Activated naive CD4-positive, alpha-beta T cell treated with anti-CD3 and anti-CD28 coated beads, Interleukin-2, amount 50 U/mL, for 72 hours (primary cell): ENCODE data around the gene EIF2AK2. TPM values are rescaled to one million over a fixed set of nuclear protein-coding genes. Genes with fewer than 3 reads are reported as not detected.

ENCODE experiments used
- ATAC-seq, 2 donors: fragments of 150-1000 bp; cut with Tn5 transposase; 2 replicates each; pipeline ENCODE4 v1.10.0; 2021; ENCODE audit warnings: mild to moderate bottlenecking in 2 of 2, moderate library complexity in 2 of 2
- DNase-seq, 2 donors: peaks; one replicate each; pipeline ENCODE4 v3.0.0; 2021 to 2022; ENCODE audit warnings: low spot score in 2 of 2
- H3K27ac Mint-ChIP-seq, 2 donors: one replicate each; pipeline ENCODE4 v1.8.0; 2022; ENCODE audit warnings: mild to moderate bottlenecking in 2 of 2, mixed read lengths in 2 of 2
- H3K36me3 Mint-ChIP-seq, 2 donors: one replicate each; pipeline ENCODE4 v1.8.0; 2022; ENCODE audit warnings: mixed read lengths in 2 of 2
- H3K9me3 Mint-ChIP-seq, 2 donors: one replicate each; pipeline ENCODE4 v1.8.0; 2022; ENCODE audit warnings: mixed read lengths in 2 of 2
- total RNA-seq, 2 donors: library from RNA; stranded (reverse); gene quantifications; one replicate each; pipeline ENCODE4 v1.2.3, GENCODE V29; 2022

The EIF2AK2 gene
- total RNA-seq, 2 donors from 2014 or later, result 32.0 to 68.6 TPM

DNA sequence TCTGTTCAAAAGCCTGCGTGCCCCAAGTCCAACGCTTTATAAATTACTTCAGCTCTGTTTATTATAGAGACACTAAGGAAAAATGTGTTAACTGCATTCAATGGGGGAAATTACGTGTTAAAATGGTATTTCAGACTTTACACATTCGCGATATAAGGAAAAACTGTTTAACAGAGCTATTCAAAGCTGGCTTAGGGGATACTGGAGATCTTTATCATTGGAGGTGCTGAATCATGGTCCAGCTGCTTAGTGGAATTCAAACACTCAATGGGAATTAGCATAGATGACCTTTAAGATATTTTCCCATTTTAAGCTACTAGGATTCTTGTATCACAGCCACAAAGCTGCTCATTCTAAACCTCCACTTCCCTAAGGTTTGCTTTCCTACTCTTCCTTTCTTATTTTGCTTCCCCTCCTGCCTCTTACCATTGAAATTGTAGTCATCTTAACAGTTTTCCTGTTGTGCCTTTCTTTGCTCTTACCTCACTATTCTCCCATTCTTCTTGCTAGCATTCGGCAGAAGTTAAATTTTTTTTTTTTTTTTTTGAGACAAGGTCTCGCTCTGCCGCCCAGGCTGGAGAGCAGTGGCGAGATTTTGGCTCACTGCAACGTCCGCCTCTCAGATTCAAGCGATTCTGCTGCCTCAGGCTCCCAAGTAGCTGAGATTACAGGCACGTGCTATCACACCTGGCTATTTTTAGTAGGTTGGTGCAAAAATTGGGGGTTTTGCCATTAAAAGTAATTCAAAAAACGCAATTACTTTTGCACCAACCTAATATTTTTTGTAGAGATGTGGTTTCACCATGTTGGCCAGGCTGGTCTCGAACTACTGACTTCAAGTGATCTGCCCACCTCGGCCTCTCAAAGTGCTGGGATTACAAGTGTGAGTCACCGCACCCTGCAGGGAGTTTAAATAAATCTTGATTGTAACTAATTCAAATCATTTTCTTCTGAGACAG is 25.2 kb upstream of the EIF2AK2 start:
- Mint-ChIP-seq H3K9me3 (no peaks in the 10 kb centered on the region), H3K36me3 (no peaks in the 10 kb centered on the region), H3K27ac (no peak overlapping the region)
- no peak for DNase-seq
- no peak for ATAC-seq

DNA sequence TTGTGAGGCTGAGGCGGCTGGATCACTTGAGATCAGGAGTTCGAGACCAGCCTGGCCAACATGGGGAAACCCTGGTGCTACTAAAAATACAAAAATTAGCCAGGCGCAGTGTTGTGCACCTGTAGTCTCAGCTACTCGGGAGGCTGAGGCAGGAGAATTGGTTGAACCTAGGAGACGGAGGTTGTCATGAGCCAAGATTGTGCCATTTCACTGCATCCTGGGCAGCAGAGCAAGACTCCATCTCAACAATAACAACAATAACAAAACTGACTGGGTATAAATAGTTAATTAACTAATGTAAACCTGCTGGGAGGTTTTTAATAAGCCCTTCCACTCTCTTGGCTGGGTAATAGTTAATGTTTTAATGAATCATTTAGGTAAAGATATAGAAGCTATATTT is 23.9 kb upstream of the EIF2AK2 start:
- no peak for ATAC-seq
- H3K36me3 Mint-ChIP-seq, result no peaks in the 10 kb centered on the region

GRCh38 chr2:37180006-37180639 is 23.3 kb upstream of the EIF2AK2 start:
- H3K27ac Mint-ChIP-seq, result no peak overlapping the region
- no peak for DNase-seq
- H3K36me3 Mint-ChIP-seq, result no peaks in the 10 kb centered on the region
- ATAC-seq, result no peak
- H3K9me3 Mint-ChIP-seq, result no peaks in the 10 kb centered on the region

More for the DNA sequence above, 23.9 kb upstream of the EIF2AK2 start:
- no peak for DNase-seq
- Mint-ChIP-seq H3K9me3 (no peaks in the 10 kb centered on the region), H3K27ac (no peak overlapping the region)

DNA sequence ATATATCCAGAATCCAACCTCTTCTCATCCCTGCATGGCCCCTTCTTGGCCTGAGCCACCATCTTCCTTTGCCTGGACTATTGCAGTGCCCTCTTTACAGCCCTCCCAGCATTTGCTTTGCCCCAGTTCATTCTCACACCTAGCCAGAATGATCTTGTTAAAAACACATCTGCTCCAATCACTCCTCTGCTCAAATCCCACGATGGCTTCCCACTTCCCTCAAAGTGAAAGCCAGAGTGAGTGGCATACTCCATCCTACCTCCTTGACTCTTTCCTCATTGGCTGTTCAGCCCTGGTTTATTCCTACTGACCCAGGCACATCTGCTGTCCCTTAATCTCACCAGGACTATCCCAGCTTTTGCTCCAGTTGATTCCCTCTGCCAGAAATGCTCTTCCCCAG is 17.0 kb upstream of the EIF2AK2 start:
- DNase-seq (no peak), ATAC-seq (no peak)
- no peaks in the 10 kb centered on the region for H3K9me3 Mint-ChIP-seq
- no peaks in the 10 kb centered on the region for H3K36me3 Mint-ChIP-seq
- no peak overlapping the region for H3K27ac Mint-ChIP-seq

GRCh38 chr2:37171624-37171950 is 14.8 kb upstream of the EIF2AK2 start:
- Mint-ChIP-seq H3K27ac (no peak overlapping the region), H3K9me3 (no peaks in the 10 kb centered on the region), H3K36me3 (no peaks in the 10 kb centered on the region)
- ATAC-seq (no peak), DNase-seq (no peak)

- H3K9me3 Mint-ChIP-seq, result peaks cover 10 to 13% of the 10 kb centered on the region in 2 donors
- peaks cover 6 to 13% of the 10 kb centered on the region in 2 donors for H3K36me3 Mint-ChIP-seq
- H3K27ac Mint-ChIP-seq, result no peak overlapping the region
- no peak for DNase-seq
- peak; percentile 82 to 86 for ATAC-seq
Observed at GRCh38 chr2:37168217-37168981, 11.6 kb upstream of the EIF2AK2 start.

GRCh38 chr2:37167636-37168180 is 10.9 kb upstream of the EIF2AK2 start:
- no peak for ATAC-seq
- Mint-ChIP-seq H3K36me3 (peaks cover 6 to 13% of the 10 kb centered on the region in 2 donors), H3K9me3 (peaks cover 10 to 13% of the 10 kb centered on the region in 2 donors), H3K27ac (no peak overlapping the region)
- no peak for DNase-seq

DNA sequence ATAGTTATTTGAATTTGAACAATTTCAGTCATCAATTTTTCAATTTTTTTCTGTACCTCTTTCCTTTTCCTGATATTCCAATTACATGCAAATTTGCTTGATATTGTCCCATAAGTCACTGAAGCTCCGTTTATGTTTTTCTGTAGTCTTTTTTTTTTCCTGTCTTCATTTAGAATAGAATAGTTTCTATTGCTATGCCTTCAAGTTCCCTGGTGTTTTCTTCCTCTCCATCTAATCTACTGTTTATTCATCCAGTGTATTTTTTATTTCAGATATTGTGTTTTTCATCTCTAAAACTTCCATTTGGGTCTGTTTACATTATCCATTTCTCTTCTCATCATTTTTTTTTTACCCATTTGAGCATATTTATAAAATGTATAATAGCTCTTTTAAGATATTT is 8.0 kb upstream of the EIF2AK2 start:
- DNase-seq, result no peak
- Mint-ChIP-seq H3K9me3 (peaks cover 10 to 13% of the 10 kb centered on the region in 2 donors), H3K27ac (no peak overlapping the region), H3K36me3 (peaks cover 6 to 13% of the 10 kb centered on the region in 2 donors)
- no peak for ATAC-seq

DNA sequence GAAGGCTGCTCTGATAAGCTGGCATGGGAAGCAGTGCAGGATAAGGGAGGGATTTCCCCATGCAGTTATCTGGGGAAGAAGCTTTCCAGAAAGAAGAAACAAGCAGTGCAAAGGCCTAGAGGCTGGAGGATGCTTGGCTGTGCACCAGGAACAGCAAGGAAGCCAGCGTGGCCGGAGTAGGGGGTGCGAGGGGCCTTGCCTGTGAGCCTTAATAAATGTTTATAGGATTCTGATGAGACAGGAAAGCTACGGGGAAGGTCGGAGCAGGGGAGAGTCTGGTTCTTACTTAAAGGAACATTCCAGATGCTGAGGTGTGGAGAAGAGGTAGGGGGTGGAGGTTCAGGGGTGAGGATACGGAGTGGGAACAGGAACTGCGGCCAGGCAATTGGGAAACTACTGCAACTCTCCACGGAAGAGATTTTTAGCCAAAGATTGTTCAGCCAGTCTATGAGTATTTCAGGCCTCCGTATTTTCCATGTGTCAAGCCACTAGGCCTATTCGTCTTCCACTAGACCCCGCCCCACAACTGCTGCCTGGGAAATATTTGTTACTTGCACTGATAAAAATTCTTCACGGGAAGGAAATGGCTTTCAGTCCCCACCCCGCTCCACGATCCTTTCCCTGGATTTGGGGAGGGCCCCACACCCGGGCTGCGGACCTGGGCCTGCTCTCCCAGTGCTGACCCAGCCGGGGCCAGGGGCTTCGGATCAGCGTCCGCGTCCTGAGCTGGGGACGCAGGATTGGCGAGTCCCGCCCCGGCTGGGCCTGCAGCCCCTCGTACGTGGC is 516 bp downstream of the EIF2AK2 start:
- ATAC-seq (peak; percentile 39 to 42), DNase-seq (peak; percentile 42 to 57)
- peaks cover 0 to 12% of the 10 kb centered on the region in 2 donors for H3K9me3 Mint-ChIP-seq
- peak overlapping the region; percentile 87 to 98 for H3K27ac Mint-ChIP-seq
- peaks cover 15 to 43% of the 10 kb centered on the region in 2 donors for H3K36me3 Mint-ChIP-seq

GRCh38 chr2:37154785-37155184 is 2.0 kb downstream of the EIF2AK2 start:
- Mint-ChIP-seq H3K9me3 (peaks cover 0 to 12% of the 10 kb centered on the region in 2 donors), H3K27ac (peak overlapping the region in 1 of 2 donors; percentile 87), H3K36me3 (peaks cover 15 to 43% of the 10 kb centered on the region in 2 donors)
- ATAC-seq, result no peak
- no peak for DNase-seq

- Mint-ChIP-seq H3K9me3 (peaks cover 0 to 12% of the 10 kb centered on the region in 2 donors), H3K27ac (peak overlapping the region in 1 of 2 donors; percentile 17)
- no peak for DNase-seq
Observed at GRCh38 chr2:37153224-37153623, 3.6 kb downstream of the EIF2AK2 start.

DNA sequence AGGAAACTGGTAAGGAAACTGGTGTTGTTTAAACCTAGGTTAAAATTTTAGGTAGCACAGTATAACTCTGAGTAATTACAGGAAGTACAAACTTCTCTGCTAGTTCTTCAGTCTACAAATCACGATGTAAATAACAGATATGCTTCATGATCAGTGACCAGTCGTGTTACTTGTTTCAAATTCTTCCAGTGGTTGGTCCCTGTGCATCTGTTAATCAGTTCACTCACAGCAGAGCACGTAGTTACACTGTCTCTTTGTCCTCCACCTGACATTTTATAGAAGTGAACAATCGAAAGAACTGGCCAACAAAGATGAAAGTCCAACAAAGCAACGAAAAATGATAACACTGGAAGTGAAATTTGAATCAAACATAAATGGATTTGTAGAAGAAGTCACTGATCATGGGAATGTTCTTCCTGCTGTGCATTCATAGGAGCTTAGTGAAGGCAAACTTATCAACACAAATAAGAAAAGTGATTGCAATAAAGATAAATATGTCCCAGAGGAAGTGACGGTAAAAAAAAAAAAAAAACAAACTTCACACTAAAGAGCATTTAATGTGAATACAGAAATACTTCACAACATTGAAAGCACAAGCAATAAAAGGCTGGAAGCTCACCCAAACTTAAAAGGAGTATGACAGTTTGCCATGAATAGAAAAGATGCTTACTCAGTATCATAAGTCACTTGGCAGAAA is 7.0 kb downstream of the EIF2AK2 start:
- ATAC-seq (peak in 1 of 2 donors; percentile 61), DNase-seq (no peak)
- H3K36me3 Mint-ChIP-seq, result peaks cover 11 to 53% of the 10 kb centered on the region in 2 donors
- H3K9me3 Mint-ChIP-seq, result peaks cover 0 to 6% of the 10 kb centered on the region in 2 donors
- H3K27ac Mint-ChIP-seq, result peak overlapping the region in 1 of 2 donors; percentile 28

More at GRCh38 chr2:37153224-37153623, 3.6 kb downstream of the EIF2AK2 start:
- ATAC-seq, result no peak
- H3K36me3 Mint-ChIP-seq, result peaks cover 22 to 50% of the 10 kb centered on the region in 2 donors

DNA sequence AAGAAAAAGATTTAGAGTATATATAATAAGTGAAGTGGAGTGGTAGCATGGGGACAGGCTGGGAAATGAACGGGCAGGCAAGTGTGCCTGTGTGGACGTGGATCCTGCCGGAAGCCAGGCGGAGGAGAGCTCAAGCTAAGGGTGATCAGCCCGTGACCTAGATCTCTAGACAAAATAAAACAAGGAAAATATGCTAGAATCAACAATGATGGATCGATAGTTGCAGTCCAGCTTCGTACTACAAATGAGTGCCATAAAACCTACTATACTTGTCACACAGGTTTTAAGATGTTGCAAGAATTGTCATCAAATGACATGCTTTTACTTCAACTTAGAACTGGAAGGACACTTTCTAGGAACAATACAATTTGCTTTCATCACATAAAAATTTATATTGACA is 8.5 kb downstream of the EIF2AK2 start:
- peak overlapping the region in 1 of 2 donors; percentile 45 for H3K27ac Mint-ChIP-seq

GRCh38 chr2:37146062-37146461 is 10.7 kb downstream of the EIF2AK2 start:
- H3K36me3 Mint-ChIP-seq, result peaks cover 18 to 32% of the 10 kb centered on the region in 2 donors
- no peak for ATAC-seq
- no peaks in the 10 kb centered on the region for H3K9me3 Mint-ChIP-seq
- H3K27ac Mint-ChIP-seq, result no peak overlapping the region
- no peak for DNase-seq

More for the DNA sequence above, 8.5 kb downstream of the EIF2AK2 start:
- ATAC-seq (no peak), DNase-seq (no peak)
- H3K9me3 Mint-ChIP-seq, result peaks cover 0 to 6% of the 10 kb centered on the region in 2 donors
- peaks cover 12 to 43% of the 10 kb centered on the region in 2 donors for H3K36me3 Mint-ChIP-seq

GRCh38 chr2:37143974-37144373 is 12.8 kb downstream of the EIF2AK2 start:
- H3K9me3 Mint-ChIP-seq, result no peaks in the 10 kb centered on the region
- DNase-seq (no peak), ATAC-seq (no peak)
- H3K27ac Mint-ChIP-seq, result no peak overlapping the region
- H3K36me3 Mint-ChIP-seq, result peaks cover 17 to 31% of the 10 kb centered on the region in 2 donors
